Measurements from ENCODE around the gene ITPRIP.
A peak's percentile ranks its signal among the peaks of the same experiment; 100 is the strongest.

The ITPRIP gene

GRCh38 chr10:104309980-104310978, 28.0 kb downstream of the ITPRIP start:
- DNase-seq: peak in 1 of 58 donors; percentile 14

GRCh38 chr10:104308439-104308903, 29.8 kb downstream of the ITPRIP start:
- DNase-seq: no peak

- DNase-seq: no peak
Measured at GRCh38 chr10:104307576-104308438, 30.5 kb downstream of the ITPRIP start.

GRCh38 chr10:104306897-104307296, 31.4 kb downstream of the ITPRIP start:
- no peak for DNase-seq

GRCh38 chr10:104304927-104305326, 33.3 kb downstream of the ITPRIP start:
- DNase-seq: no peak

GRCh38 chr10:104304356-104304745, 33.9 kb downstream of the ITPRIP start:
- DNase-seq: no peak

- no peak for DNase-seq
Measured at GRCh38 chr10:104303594-104304355, 34.5 kb downstream of the ITPRIP start.

- DNase-seq: no peak
Measured at GRCh38 chr10:104301907-104302690, 36.2 kb downstream of the ITPRIP start.

- peak in 54 of 58 donors; percentile 12 to 89 (median 52) for DNase-seq
Measured at GRCh38 chr10:104300736-104301292, 37.5 kb downstream of the ITPRIP start.

- DNase-seq: peak in 4 of 58 donors; percentile 30 to 56 (median 48)
Measured at GRCh38 chr10:104300002-104300735, 38.1 kb downstream of the ITPRIP start.

- no peak for DNase-seq
Measured at GRCh38 chr10:104299031-104299904, 39.0 kb downstream of the ITPRIP start.

- no peak for DNase-seq
Measured at GRCh38 chr10:104297697-104298660, 40.3 kb downstream of the ITPRIP start.

- DNase-seq: no peak
Measured at GRCh38 chr10:104296687-104297436, 41.4 kb downstream of the ITPRIP start.

GRCh38 chr10:104293781-104294321, 44.4 kb downstream of the ITPRIP start:
- DNase-seq: no peak

- DNase-seq: no peak
Measured at GRCh38 chr10:104293011-104293410, 45.3 kb downstream of the ITPRIP start.
